ENCODE results near the gene ZFAND3.

DNA sequence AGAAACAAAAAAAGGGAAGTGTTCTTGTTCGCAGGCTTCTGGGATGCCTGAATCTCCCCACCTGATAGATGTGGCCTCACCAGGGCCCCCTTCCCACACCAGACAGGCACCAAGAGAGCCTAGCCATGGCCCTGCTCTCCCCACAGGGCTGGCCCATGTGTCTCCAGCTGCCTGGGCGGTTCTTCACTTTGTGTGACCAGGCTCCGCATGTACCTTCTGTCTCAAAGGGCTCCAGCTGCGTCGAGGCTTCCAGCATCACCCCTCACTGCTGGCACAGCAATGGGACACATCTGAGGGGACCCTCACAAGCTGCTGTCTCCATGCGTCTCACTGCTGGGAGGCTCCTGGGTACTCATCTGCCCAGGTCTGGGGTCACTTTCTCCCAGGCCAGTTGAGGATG lies 362.9 kb downstream of the ZFAND3 start:
- TF ChIP-seq, protein P1, sequence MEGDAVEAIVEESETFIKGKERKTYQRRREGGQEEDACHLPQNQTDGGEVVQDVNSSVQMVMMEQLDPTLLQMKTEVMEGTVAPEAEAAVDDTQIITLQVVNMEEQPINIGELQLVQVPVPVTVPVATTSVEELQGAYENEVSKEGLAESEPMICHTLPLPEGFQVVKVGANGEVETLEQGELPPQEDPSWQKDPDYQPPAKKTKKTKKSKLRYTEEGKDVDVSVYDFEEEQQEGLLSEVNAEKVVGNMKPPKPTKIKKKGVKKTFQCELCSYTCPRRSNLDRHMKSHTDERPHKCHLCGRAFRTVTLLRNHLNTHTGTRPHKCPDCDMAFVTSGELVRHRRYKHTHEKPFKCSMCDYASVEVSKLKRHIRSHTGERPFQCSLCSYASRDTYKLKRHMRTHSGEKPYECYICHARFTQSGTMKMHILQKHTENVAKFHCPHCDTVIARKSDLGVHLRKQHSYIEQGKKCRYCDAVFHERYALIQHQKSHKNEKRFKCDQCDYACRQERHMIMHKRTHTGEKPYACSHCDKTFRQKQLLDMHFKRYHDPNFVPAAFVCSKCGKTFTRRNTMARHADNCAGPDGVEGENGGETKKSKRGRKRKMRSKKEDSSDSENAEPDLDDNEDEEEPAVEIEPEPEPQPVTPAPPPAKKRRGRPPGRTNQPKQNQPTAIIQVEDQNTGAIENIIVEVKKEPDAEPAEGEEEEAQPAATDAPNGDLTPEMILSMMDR (IDR thresholded peaks at IDR 0.05) = no peak
- TF ChIP-seq EZH2 (IDR thresholded peaks at IDR 0.05; ENCODE audit: borderline replicate concordance, insufficient read depth, low read depth, low read length, poor library complexity, severe bottlenecking) = no peak
